ENCODE results near the gene RAI1.

Gene RAI1

GRCh38 chr17:17740615-17741348 is 59.5 kb downstream of the RAI1 start:
- DNase-seq (ENCODE audit: insufficient read length, low spot score): no peak
- no peak for FAIRE-seq
- no peak for TF ChIP-seq POLR2A (IDR thresholded peaks at IDR 0.05; ENCODE audit: low read depth, low read length)

DNA sequence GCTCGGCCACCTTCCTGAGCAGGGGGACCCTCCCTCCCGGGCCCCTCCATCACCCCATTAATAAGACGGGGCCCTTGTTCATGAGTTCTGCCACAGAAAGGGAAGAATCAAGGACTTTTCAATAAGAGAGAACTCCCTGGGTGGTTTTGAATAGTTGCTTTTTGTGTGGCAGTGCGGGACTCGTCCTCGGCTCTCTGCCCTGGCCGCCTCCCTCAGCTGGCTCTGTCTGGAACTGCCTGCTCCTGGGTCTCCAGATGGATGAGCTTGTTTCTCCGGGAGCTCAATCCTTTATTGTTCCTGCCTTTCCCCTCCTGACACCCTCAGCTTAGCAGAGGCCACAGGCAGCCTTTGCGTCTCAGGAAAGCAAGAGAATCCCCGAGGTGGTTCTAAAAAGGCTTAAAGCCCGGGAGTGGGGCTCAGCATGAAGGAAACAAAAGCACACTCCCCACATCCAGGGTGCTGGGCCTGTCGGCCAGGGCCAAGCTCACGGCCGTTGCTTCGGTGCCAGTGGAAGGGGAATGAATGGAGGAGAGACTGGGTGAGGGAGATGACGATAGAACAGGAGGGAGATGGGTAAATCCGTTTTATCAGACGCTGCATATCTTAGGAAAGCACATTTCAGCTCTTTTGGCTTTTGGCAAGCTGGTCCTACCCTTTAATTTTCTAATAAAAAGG is 60.2 kb downstream of the RAI1 start:
- DNase-seq (ENCODE audit: insufficient read length, low spot score): no peak
- no peak for FAIRE-seq
- TF ChIP-seq POLR2A (IDR thresholded peaks at IDR 0.05; ENCODE audit: low read depth, low read length): no peak

DNA sequence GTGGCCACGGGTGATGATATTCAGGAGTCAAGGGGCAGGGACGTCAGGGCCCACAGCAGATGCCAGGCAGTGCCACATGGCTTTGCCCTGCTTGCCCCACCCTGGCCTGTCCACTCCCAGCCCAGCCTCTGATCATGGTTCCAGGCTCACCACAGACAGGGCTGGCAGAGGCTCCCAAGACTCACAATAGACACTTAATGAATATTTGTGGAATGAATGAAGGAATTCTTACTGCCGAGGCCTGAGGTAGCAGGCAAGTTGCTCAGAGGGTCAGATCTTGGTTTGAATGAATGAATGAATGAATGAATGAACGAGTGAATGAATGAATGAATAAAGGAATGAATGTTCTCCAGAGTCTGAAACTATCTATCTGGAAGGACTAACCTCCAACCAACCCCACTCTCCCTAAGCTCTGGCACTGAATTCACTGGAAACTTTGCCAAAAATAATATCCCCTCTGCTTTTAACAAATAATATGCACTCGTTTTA is 60.9 kb downstream of the RAI1 start:
- DNase-seq (ENCODE audit: insufficient read length, low spot score) (no peak), FAIRE-seq (no peak)
- TF ChIP-seq POLR2A (IDR thresholded peaks at IDR 0.05; ENCODE audit: low read depth, low read length): no peak

DNA sequence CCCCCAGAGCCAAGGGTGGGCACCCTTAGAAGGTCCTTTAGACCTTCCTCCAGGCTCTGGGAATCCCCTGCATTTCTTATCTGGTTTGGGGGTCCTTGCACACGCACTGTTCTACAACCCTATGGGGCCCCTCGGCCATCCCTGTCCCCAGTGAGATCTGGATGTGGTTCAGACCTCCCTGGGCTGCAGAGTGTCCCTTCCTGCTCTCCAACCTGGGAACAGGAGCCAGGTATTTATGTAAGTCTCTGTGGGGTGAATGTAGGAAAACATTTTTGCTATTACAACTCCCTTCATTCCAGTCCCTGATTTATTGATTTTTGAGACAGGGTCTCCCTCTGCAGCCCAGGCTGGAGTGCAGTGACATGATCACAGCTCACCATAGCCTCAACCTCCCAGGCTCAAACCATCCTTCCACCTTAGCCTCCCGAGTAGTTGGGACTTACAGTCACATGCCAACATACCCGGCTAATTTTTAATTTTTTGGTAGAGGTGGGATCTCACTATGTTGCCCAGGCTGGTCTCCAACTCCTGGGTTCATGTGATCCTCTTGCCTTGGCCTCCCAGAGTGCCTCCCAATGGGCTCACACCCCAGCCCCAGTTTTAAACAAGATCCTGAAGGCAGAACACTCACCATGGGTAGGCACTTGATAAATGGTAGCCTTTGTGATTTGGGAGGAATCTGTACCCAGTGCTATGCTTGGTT is 61.6 kb downstream of the RAI1 start:
- DNase-seq (ENCODE audit: insufficient read length, low spot score): no peak
- FAIRE-seq: no peak
- no peak for TF ChIP-seq POLR2A (IDR thresholded peaks at IDR 0.05; ENCODE audit: low read depth, low read length)

- TF ChIP-seq POLR2A (IDR thresholded peaks at IDR 0.05; ENCODE audit: low read depth, low read length): no peak
- FAIRE-seq (no peak), DNase-seq (ENCODE audit: insufficient read length, low spot score) (no peak)
Measured at GRCh38 chr17:17743391-17744112, 62.3 kb downstream of the RAI1 start.

DNA sequence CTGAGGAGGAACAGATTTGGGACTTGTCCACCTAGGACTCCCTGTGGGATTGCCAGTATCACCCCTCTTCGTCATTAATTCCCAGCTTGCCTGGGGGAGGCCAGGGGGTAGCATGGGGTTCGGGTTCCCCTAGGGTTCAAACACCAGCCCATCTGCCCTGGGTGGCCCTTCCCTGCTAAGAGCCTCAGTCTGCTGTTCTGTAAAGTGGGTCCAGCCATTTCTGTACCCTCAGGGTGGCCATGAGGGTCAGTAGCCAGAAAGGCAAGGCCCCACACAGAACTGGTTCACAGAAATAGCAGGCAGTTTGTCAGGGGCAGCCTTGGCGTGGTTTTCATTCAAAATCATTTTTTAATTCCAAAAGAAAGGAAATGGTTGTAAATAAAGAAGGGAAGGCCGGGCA is 62.9 kb downstream of the RAI1 start:
- no peak for FAIRE-seq
- no peak for DNase-seq (ENCODE audit: insufficient read length, low spot score)
- TF ChIP-seq POLR2A (IDR thresholded peaks at IDR 0.05; ENCODE audit: low read depth, low read length): no peak

DNA sequence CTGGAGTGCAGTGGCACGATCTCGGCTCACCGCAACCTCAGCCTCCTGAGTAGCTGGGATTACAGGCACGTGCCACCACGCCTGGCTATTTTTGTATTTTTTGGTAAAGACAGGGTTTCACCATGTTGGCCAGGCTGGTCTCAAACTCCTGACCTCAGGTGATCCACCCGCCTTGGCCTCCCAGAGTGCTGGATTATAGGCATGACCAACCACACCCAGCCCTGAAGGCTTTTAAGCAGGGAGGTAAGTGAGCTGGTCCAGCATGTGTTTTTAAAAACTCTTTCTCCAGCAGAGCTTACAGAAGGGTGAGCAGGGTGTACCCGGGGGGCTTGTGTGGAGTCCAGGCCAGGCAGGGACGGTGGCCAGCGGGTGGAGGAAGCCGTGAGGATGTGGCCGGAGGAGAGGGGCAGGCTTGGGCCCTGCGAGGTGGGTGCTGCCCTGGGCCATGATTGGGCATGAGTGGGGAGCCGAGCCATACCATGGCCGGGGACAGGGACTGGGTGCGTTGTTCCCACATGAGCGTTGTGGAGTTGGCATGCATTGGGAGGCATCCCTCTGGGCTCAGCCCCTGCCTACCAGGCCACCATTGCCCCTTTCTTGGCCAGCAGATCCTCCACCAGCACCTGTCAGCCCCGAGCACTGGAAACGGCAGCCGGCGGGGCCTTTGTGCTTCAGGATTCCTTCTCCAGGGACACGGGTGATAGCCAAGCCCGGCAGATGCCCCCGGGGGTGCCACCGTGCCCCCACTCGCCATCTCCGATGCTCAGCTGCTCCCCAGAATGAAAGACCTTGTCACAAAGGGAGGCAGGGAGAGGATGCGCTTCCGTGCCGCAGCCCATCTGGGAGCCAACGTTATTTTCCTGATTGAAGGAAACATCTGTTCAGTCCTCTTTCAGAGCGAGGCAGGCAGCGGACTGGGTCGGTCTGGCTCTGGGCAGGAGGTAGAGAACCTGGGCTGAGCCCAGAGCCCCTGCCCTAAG is 64.5 kb downstream of the RAI1 start:
- DNase-seq (ENCODE audit: insufficient read length, low spot score) (no peak), FAIRE-seq (no peak)
- no peak for TF ChIP-seq POLR2A (IDR thresholded peaks at IDR 0.05; ENCODE audit: low read depth, low read length)

GRCh38 chr17:17748179-17748578 is 66.9 kb downstream of the RAI1 start:
- no peak for DNase-seq (ENCODE audit: insufficient read length, low spot score)
- no peak for FAIRE-seq
- no peak for TF ChIP-seq POLR2A (IDR thresholded peaks at IDR 0.05; ENCODE audit: low read depth, low read length)

GRCh38 chr17:17748604-17749003 is 67.3 kb downstream of the RAI1 start:
- no peak for TF ChIP-seq POLR2A (IDR thresholded peaks at IDR 0.05; ENCODE audit: low read depth, low read length)
- DNase-seq (ENCODE audit: insufficient read length, low spot score) (no peak), FAIRE-seq (no peak)

DNA sequence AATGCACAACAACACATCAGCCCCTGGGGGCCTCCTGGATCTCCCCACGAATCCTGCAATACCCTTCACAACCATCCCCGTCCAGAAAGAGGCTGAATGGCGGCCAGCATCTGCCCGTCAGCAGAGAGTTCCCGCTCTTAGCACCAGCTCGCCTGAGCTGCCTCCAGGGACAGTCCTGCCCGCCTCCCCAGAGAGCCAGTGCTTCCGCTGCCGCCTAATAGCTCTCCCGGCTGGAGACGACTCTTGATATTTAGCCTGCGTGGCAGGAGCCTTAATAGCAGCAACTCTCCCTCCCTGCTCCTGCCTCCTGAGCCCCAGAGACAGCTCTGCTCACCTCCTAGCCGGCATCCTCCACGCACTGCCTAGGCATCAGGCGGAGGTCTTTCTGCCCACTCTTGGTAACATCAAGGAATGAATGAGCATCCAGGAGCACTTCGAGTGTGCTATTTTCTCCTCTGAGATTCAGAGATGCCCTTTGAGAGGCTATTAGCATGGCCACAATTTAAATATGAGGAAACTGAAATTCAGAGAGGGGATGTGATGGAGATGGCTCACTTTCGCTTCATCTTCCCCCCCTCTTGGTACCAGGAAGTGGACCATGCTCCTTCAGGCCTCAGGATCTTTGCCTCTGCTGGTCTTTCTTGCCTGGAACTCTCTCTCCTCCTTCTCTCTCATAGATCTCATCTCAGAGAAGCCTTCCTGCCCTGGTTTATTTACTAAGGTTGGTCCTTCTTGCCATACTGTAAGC is 67.9 kb downstream of the RAI1 start:
- TF ChIP-seq POLR2A (IDR thresholded peaks at IDR 0.05; ENCODE audit: low read depth, low read length): no peak
- no peak for FAIRE-seq
- DNase-seq (ENCODE audit: insufficient read length, low spot score): no peak

DNA sequence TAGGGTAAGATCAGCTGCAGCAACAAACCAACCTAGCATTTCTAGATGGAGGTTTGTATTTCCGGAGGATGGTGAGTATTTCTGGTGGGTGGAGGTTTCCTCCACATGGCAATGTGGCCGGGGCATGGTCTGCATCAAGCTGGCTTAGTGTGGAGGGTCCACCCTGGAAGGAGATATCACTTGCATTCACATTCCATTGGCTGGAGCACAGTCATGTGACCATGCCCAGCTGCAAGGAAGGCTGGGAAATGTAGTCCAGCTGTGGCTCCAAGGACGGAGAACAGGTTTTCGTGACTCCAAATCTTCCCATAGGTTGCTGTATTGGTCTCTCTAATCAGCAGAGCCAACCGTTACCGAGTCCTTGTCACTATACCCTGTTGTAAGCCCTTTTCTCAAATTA is 68.7 kb downstream of the RAI1 start:
- FAIRE-seq (no peak), DNase-seq (ENCODE audit: insufficient read length, low spot score) (no peak)
- TF ChIP-seq POLR2A (IDR thresholded peaks at IDR 0.05; ENCODE audit: low read depth, low read length): no peak

GRCh38 chr17:17750881-17751280 is 69.6 kb downstream of the RAI1 start:
- no peak for TF ChIP-seq POLR2A (IDR thresholded peaks at IDR 0.05; ENCODE audit: low read depth, low read length)
- DNase-seq (ENCODE audit: insufficient read length, low spot score) (no peak), FAIRE-seq (no peak)
